H9 (cell line): ENCODE measurements around the gene MAN1B1. TPM values are rescaled to one million over a fixed set of nuclear protein-coding genes. Genes with fewer than 3 reads are reported as not detected.

Source experiments
- DNase-seq: peaks from one replicate; pipeline ENCODE4 v3.0.0-alpha.2; 2017
- H2AFZ ChIP-seq: one replicate; pipeline ENCODE4 v1.6.1; 2013; ENCODE audit warnings: mild to moderate bottlenecking, low read length, control low read depth, moderate library complexity
- H2AK5ac ChIP-seq: 2 replicates; pipeline ENCODE4 v1.6.1; 2013; ENCODE audit warnings: low read length, control low read depth, mixed read lengths; ENCODE audit not compliant: insufficient read length
- H2BK120ac ChIP-seq: one replicate; pipeline ENCODE4 v1.6.1; 2013; ENCODE audit warnings: low read depth, mild to moderate bottlenecking, low read length, control low read depth, inconsistent platforms; ENCODE audit not compliant: poor library complexity, severe bottlenecking
- H2BK12ac ChIP-seq: 2 replicates; pipeline ENCODE4 v1.6.1; 2013; ENCODE audit warnings: low read length, control low read depth, mixed read lengths, low read depth; ENCODE audit not compliant: insufficient read length
- H2BK15ac ChIP-seq: 2 replicates; pipeline ENCODE4 v1.6.1; 2013; ENCODE audit warnings: low read depth, low read length, control low read depth
- H2BK20ac ChIP-seq: one replicate; pipeline ENCODE4 v1.6.1; 2013; ENCODE audit warnings: low read depth, mild to moderate bottlenecking, low read length, control low read depth, inconsistent platforms; ENCODE audit not compliant: poor library complexity, severe bottlenecking
- H2BK5ac ChIP-seq: 2 replicates; pipeline ENCODE4 v1.6.1; 2013; ENCODE audit warnings: low read length, control low read depth, mixed read lengths; ENCODE audit not compliant: insufficient read length
- H3K14ac ChIP-seq: 2 replicates; pipeline ENCODE4 v1.6.1; 2013; ENCODE audit warnings: low read length, control low read depth; ENCODE audit not compliant: insufficient read depth
- H3K18ac ChIP-seq: 2 replicates; pipeline ENCODE4 v1.6.1; 2013; ENCODE audit warnings: low read depth, mild to moderate bottlenecking, mixed read lengths, low read length, control low read depth; ENCODE audit not compliant: insufficient read length
- H3K23ac ChIP-seq: 2 replicates; pipeline ENCODE4 v1.6.1; 2013; ENCODE audit warnings: low read length, control low read depth, mixed read lengths, low read depth; ENCODE audit not compliant: insufficient read length
- H3K23me2 ChIP-seq: 2 replicates; pipeline ENCODE4 v1.6.1; 2013; ENCODE audit warnings: low read depth, mild to moderate bottlenecking, mixed read lengths, low read length, control low read depth; ENCODE audit not compliant: insufficient read length, poor library complexity, severe bottlenecking
- H3K27ac ChIP-seq: 2 replicates; pipeline ENCODE4 v1.5.1; 2013; ENCODE audit warnings: low read length, control low read depth, mixed read lengths, low read depth; ENCODE audit not compliant: insufficient read length
- H3K27me3 ChIP-seq: 2 replicates; pipeline ENCODE4 v1.6.1; 2013; ENCODE audit warnings: low read length, control low read depth, inconsistent platforms; ENCODE audit not compliant: insufficient read depth
- H3K4ac ChIP-seq: 2 replicates; pipeline ENCODE4 v1.6.1; 2013; ENCODE audit warnings: low read depth, mild to moderate bottlenecking, control low read depth, inconsistent platforms, low read length, moderate library complexity
- H3K4me1 ChIP-seq: 2 replicates; pipeline ENCODE4 v1.6.1; 2013; ENCODE audit warnings: low read length, control low read depth, inconsistent platforms; ENCODE audit not compliant: insufficient read depth
- H3K4me2 ChIP-seq: 2 replicates; pipeline ENCODE4 v1.6.1; 2013; ENCODE audit warnings: low read length, control low read depth, mixed read lengths; ENCODE audit not compliant: insufficient read length, insufficient read depth
- H3K56ac ChIP-seq: 2 replicates; pipeline ENCODE4 v1.6.1; 2013; ENCODE audit warnings: low read depth, mild to moderate bottlenecking, mixed read lengths, low read length, control low read depth; ENCODE audit not compliant: insufficient read length
- H3K79me1 ChIP-seq: 2 replicates; pipeline ENCODE4 v1.6.1; 2013; ENCODE audit warnings: low read depth, mild to moderate bottlenecking, moderate library complexity, low read length, control low read depth, inconsistent platforms; ENCODE audit not compliant: insufficient read depth, poor library complexity, severe bottlenecking
- H3K79me2 ChIP-seq: 2 replicates; pipeline ENCODE4 v1.6.1; 2013; ENCODE audit warnings: low read length, control low read depth, inconsistent platforms; ENCODE audit not compliant: insufficient read depth
- H3K9ac ChIP-seq: 2 replicates; pipeline ENCODE4 v1.6.1; 2013; ENCODE audit warnings: low read length, control low read depth, mixed read lengths; ENCODE audit not compliant: insufficient read length; ENCODE audit errors: extremely low read depth
- H3K9me3 ChIP-seq: one replicate; pipeline ENCODE4 v1.6.1; 2013; ENCODE audit warnings: low read depth, low read length, inconsistent platforms; ENCODE audit not compliant: control insufficient read depth
- H3T11ph ChIP-seq: one replicate; pipeline ENCODE4 v1.6.1; 2013; ENCODE audit warnings: mild to moderate bottlenecking, low read length, control low read depth, inconsistent platforms
- H4K20me1 ChIP-seq: one replicate; pipeline ENCODE4 v1.6.1; 2013; ENCODE audit not compliant: control insufficient read depth, insufficient read length, insufficient read depth
- H4K5ac ChIP-seq: 2 replicates; pipeline ENCODE4 v1.6.1; 2013; ENCODE audit warnings: low read depth, mild to moderate bottlenecking, mixed read lengths, low read length, control low read depth; ENCODE audit not compliant: insufficient read length
- H4K8ac ChIP-seq: replicated peaks from 2 replicates; pipeline ENCODE4 v1.6.1; 2013; ENCODE audit warnings: low read length, control low read depth, mixed read lengths, low read depth; ENCODE audit not compliant: insufficient read length
- H4K91ac ChIP-seq: 2 replicates; pipeline ENCODE4 v1.6.1; 2013; ENCODE audit warnings: low read depth, mild to moderate bottlenecking, moderate library complexity, mixed read lengths, low read length, control low read depth; ENCODE audit not compliant: insufficient read length
- H3K27ac Mint-ChIP-seq, 3 experiments: 2 replicates in 2 of 3; 3 replicates in 1 of 3; pipeline ENCODE4 v1.8.0; 2020 to 2021; ENCODE audit warnings: mixed read lengths in 3 of 3, mild to moderate bottlenecking in 1 of 3, moderate library complexity in 1 of 3
- H3K27me3 Mint-ChIP-seq: 2 replicates; pipeline ENCODE4 v1.8.0; 2021; ENCODE audit warnings: low read depth, mild to moderate bottlenecking, moderate library complexity, mixed read lengths
- H3K36me3 Mint-ChIP-seq, 3 experiments: 2 replicates in 2 of 3; 3 replicates in 1 of 3; pipeline ENCODE4 v1.8.0; 2020 to 2021; ENCODE audit warnings: low read depth in 3 of 3, mixed read lengths in 3 of 3; ENCODE audit not compliant: insufficient read depth in 1 of 3
- H3K4me1 Mint-ChIP-seq, 2 experiments: 2 replicates each; pipeline ENCODE4 v1.8.0; 2020; ENCODE audit warnings: mixed read lengths in 2 of 2
- H3K4me3 Mint-ChIP-seq, 2 experiments: 2 replicates in 1 of 2; 3 replicates in 1 of 2; pipeline ENCODE4 v1.8.0; 2020 to 2021; ENCODE audit warnings: mild to moderate bottlenecking in 2 of 2, mixed read lengths in 2 of 2, moderate library complexity in 1 of 2
- H3K9me3 Mint-ChIP-seq, 2 experiments: 2 replicates in 1 of 2; 3 replicates in 1 of 2; pipeline ENCODE4 v1.8.0; 2020; ENCODE audit warnings: mild to moderate bottlenecking in 2 of 2, mixed read lengths in 2 of 2, moderate library complexity in 1 of 2
- WGBS: extraction: QIAGEN DNeasy Blood & Tissue Kit; methylation state at CpG from one replicate; pipeline ENCODE4 v1.1.7; 2013; ENCODE audit warnings: missing lambda C conversion rate, low lambda C conversion rate, mixed read lengths; ENCODE audit not compliant: insufficient read length; ENCODE audit errors: extremely low coverage; 5-methylcytosine and 5-hydroxymethylcytosine counted together
- total RNA-seq: library from RNA; stranded (reverse); gene quantifications from 2 replicates; pipeline ENCODE4 v1.2.1, GENCODE V29; 2021
- TF ChIP-seq, protein P1 (sequence below): fragments of 200-600 bp; sonication (generic); conservative IDR thresholded peaks from 3 replicates; pipeline ENCODE4 v1.8.0; 2021; ENCODE audit warnings: antibody characterized with exemption, mild to moderate bottlenecking

Gene MAN1B1
- total RNA-seq, 1 experiment from 2014 or later: 34.9 TPM

- H4K91ac ChIP-seq: no peak overlapping the region
- no peak overlapping the region for H3K23ac ChIP-seq
- H3K4me1 Mint-ChIP-seq: peaks cover 0 to 10% of the 10 kb centered on the region in 2 experiments; a peak in 2 of 4 replicates
- no peaks in the 10 kb centered on the region for H3K36me3 Mint-ChIP-seq
- H3K18ac ChIP-seq: no peak overlapping the region
- no CpG with 5 or more reads among the region's 7 CpGs for WGBS
- H3K4ac ChIP-seq: no peak overlapping the region
- no peak overlapping the region for H2BK20ac ChIP-seq
- peaks cover 5% of the 10 kb centered on the region for H3K23me2 ChIP-seq
- H3K56ac ChIP-seq: no peak overlapping the region
- no peak overlapping the region for H4K8ac ChIP-seq
- no peak overlapping the region for H3K4me3 Mint-ChIP-seq
- no peaks in the 10 kb centered on the region for H3K79me1 ChIP-seq
- H3K27me3 ChIP-seq: peaks cover 9% of the 10 kb centered on the region; the same call in 1 of the 2 replicates
- no peaks in the 10 kb centered on the region; a peak in 1 of 5 replicates for H3K9me3 Mint-ChIP-seq
- H3K9ac ChIP-seq: no peak overlapping the region
- no peaks in the 10 kb centered on the region for H3K9me3 ChIP-seq
- no peak for DNase-seq
- no peak overlapping the region for H2AK5ac ChIP-seq
- TF ChIP-seq, protein P1, sequence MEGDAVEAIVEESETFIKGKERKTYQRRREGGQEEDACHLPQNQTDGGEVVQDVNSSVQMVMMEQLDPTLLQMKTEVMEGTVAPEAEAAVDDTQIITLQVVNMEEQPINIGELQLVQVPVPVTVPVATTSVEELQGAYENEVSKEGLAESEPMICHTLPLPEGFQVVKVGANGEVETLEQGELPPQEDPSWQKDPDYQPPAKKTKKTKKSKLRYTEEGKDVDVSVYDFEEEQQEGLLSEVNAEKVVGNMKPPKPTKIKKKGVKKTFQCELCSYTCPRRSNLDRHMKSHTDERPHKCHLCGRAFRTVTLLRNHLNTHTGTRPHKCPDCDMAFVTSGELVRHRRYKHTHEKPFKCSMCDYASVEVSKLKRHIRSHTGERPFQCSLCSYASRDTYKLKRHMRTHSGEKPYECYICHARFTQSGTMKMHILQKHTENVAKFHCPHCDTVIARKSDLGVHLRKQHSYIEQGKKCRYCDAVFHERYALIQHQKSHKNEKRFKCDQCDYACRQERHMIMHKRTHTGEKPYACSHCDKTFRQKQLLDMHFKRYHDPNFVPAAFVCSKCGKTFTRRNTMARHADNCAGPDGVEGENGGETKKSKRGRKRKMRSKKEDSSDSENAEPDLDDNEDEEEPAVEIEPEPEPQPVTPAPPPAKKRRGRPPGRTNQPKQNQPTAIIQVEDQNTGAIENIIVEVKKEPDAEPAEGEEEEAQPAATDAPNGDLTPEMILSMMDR: no peak
- no peak overlapping the region for H2BK15ac ChIP-seq
- H3K4me2 ChIP-seq: no peak overlapping the region
- H4K20me1 ChIP-seq: no peaks in the 10 kb centered on the region
- H2BK12ac ChIP-seq: no peak overlapping the region
- H4K5ac ChIP-seq: no peak overlapping the region
- H2AFZ ChIP-seq: no peak overlapping the region
- H2BK5ac ChIP-seq: no peak overlapping the region
- no peak overlapping the region for H3K14ac ChIP-seq
- no peak overlapping the region for H3K27ac Mint-ChIP-seq
- no peaks in the 10 kb centered on the region for H3K79me2 ChIP-seq
- no peak overlapping the region for H3T11ph ChIP-seq
- H3K27ac ChIP-seq: no peak overlapping the region
- peaks cover 37% of the 10 kb centered on the region for H3K27me3 Mint-ChIP-seq
- H2BK120ac ChIP-seq: no peak overlapping the region
- no peaks in the 10 kb centered on the region; the same call in 1 of the 2 replicates for H3K4me1 ChIP-seq
Measured at GRCh38 chr9:137152844-137153405, 66.1 kb downstream of the MAN1B1 start.
